NK-92 (cell line): ENCODE results near the gene HLA-G.
"Not testable (repeated sequence)": the region's sequence is repeated elsewhere in the genome, so short reads cannot be mapped to it uniquely, and the experiment has no call there.

Experiments
- DNase-seq: peaks from one replicate; lab custom pipeline; 2025; ENCODE audit not compliant: unreplicated experiment; lab: John Stamatoyannopoulos, UW

Gene HLA-G

GRCh38 chr6:29864037-29864810, 36.6 kb downstream of the HLA-G start:
- DNase-seq = no peak

GRCh38 chr6:29865631-29866030, 38.0 kb downstream of the HLA-G start:
- DNase-seq = no peak

- no peak for DNase-seq
Observed at GRCh38 chr6:29870104-29870503, 42.5 kb downstream of the HLA-G start.

- DNase-seq = no peak
Observed at GRCh38 chr6:29872791-29873190, 45.2 kb downstream of the HLA-G start.

- DNase-seq = no peak
Observed at GRCh38 chr6:29875257-29875656, 47.6 kb downstream of the HLA-G start.

GRCh38 chr6:29875734-29876133, 48.1 kb downstream of the HLA-G start:
- DNase-seq = not testable (repeated sequence)
